ENCODE data around the gene APOD.
"Not testable (repeated sequence)": the region's sequence is repeated elsewhere in the genome, so short reads cannot be mapped to it uniquely, and the experiment has no call there.

DNA sequence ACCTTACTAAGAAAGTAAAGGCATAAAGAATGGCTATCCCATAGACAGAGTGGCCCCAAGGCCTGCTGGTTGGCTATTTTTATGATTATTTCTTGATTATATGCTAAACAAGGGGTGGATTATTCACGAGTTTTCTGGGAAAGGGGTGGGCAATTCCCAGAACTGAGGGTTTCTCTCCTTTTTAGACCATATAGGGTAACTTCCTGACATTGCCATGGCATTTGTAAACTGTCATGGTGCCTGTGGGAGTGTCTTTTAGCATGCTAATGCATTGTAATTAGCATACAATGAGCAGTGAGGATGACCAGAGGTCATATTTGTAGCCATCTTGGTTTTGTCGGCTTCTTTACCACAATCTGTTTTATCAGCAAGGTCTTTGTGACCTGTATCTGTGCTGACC lies 18.0 kb upstream of the APOD start:
- TF ChIP-seq, protein P1, sequence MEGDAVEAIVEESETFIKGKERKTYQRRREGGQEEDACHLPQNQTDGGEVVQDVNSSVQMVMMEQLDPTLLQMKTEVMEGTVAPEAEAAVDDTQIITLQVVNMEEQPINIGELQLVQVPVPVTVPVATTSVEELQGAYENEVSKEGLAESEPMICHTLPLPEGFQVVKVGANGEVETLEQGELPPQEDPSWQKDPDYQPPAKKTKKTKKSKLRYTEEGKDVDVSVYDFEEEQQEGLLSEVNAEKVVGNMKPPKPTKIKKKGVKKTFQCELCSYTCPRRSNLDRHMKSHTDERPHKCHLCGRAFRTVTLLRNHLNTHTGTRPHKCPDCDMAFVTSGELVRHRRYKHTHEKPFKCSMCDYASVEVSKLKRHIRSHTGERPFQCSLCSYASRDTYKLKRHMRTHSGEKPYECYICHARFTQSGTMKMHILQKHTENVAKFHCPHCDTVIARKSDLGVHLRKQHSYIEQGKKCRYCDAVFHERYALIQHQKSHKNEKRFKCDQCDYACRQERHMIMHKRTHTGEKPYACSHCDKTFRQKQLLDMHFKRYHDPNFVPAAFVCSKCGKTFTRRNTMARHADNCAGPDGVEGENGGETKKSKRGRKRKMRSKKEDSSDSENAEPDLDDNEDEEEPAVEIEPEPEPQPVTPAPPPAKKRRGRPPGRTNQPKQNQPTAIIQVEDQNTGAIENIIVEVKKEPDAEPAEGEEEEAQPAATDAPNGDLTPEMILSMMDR (IDR thresholded peaks at IDR 0.05; ENCODE audit: insufficient read depth, low read depth, low read length) = not testable (repeated sequence)
- not testable (repeated sequence) for TF ChIP-seq EZH2 (IDR thresholded peaks at IDR 0.05; ENCODE audit: insufficient read depth, low read length)

All from astrocyte (in vitro differentiated cells and primary cell).